Suprapubic skin (tissue), 4 donors: ENCODE data around the gene TTC28. TPM values are rescaled to one million over a fixed set of nuclear protein-coding genes. Genes with fewer than 3 reads are reported as not detected.
A peak's percentile ranks its signal among the peaks of the same experiment; 100 is the strongest.

Source experiments
- DNase-seq, 2 donors: peaks; one replicate each; pipeline ENCODE4 v3.0.0-alpha.2; 2019; ENCODE audit warnings: low spot score in 2 of 2
- H3K27ac ChIP-seq: fragments of 200-600 bp; sonication (generic); one replicate; pipeline ENCODE4 v1.5.1; 2019
- H3K27me3 ChIP-seq: fragments of 200-600 bp; sonication (generic); one replicate; pipeline ENCODE4 v1.5.1; 2019
- H3K36me3 ChIP-seq: fragments of 200-600 bp; sonication (generic); one replicate; pipeline ENCODE4 v1.5.1; 2019
- H3K4me1 ChIP-seq: fragments of 200-600 bp; sonication (generic); one replicate; pipeline ENCODE4 v1.5.1; 2019
- H3K4me3 ChIP-seq: fragments of 200-600 bp; sonication (generic); one replicate; pipeline ENCODE4 v1.5.1; 2019; ENCODE audit warnings: mild to moderate bottlenecking
- H3K9me3 ChIP-seq: fragments of 200-600 bp; sonication (generic); one replicate; pipeline ENCODE4 v1.5.1; 2019
- EP300 ChIP-seq: sonication (generic); formaldehyde crosslinking; IDR thresholded peaks from one replicate; pipeline ENCODE4 v1.6.1; 2017; ENCODE audit warnings: antibody characterized with exemption
- POLR2A ChIP-seq, 2 donors: fragments of 450-650 bp; IDR thresholded peaks; one replicate each; pipeline ENCODE4 v1.6.1; 2017; ENCODE audit warnings: antibody characterized with exemption in 2 of 2, mild to moderate bottlenecking in 2 of 2, moderate library complexity in 2 of 2
- POLR2AphosphoS5 ChIP-seq, 3 donors: sonication (generic); formaldehyde crosslinking; IDR thresholded peaks; one replicate each; pipeline ENCODE4 v1.6.1; 2017; ENCODE audit warnings: antibody characterized with exemption in 3 of 3
- WGBS: methylation state at CpG from one replicate; pipeline ENCODE4 v1.1.5; 2018; 5-methylcytosine and 5-hydroxymethylcytosine counted together
- total RNA-seq, 4 donors: library from RNA; depleted of rRNA; stranded (reverse); fragments of >200 nt; gene quantifications; one replicate each; pipeline ENCODE4 v1.1.0, GENCODE V29; 2016
- TF ChIP-seq, protein P1 (sequence below), 2 donors: fragments of 200-600 bp in 1 of 2; fragments of 450-650 bp in 1 of 2; sonication (generic) in 1 of 2; IDR thresholded peaks; one replicate each; pipeline ENCODE4 v1.5.1; 2016 to 2019; ENCODE audit warnings: antibody characterized with exemption in 2 of 2, mild to moderate bottlenecking in 1 of 2, moderate library complexity in 1 of 2

Gene TTC28
- total RNA-seq, 4 donors from 2014 or later, result 8.1 to 23.1 (median 11.7) TPM

GRCh38 chr22:28021116-28021997 lies 658.3 kb downstream of the TTC28 start:
- Histone ChIP-seq H3K9me3 (no peaks in the 10 kb centered on the region), H3K27me3 (no peaks in the 10 kb centered on the region), H3K4me3 (no peak overlapping the region), H3K36me3 (no peaks in the 10 kb centered on the region), H3K4me1 (peaks cover 35% of the 10 kb centered on the region), H3K27ac (no peak overlapping the region)
- TF ChIP-seq EP300 (no peak), POLR2A (IDR thresholded peaks at IDR 0.05) (no peak), POLR2AphosphoS5 (IDR thresholded peaks at IDR 0.05) (no peak)
- TF ChIP-seq, protein P1, sequence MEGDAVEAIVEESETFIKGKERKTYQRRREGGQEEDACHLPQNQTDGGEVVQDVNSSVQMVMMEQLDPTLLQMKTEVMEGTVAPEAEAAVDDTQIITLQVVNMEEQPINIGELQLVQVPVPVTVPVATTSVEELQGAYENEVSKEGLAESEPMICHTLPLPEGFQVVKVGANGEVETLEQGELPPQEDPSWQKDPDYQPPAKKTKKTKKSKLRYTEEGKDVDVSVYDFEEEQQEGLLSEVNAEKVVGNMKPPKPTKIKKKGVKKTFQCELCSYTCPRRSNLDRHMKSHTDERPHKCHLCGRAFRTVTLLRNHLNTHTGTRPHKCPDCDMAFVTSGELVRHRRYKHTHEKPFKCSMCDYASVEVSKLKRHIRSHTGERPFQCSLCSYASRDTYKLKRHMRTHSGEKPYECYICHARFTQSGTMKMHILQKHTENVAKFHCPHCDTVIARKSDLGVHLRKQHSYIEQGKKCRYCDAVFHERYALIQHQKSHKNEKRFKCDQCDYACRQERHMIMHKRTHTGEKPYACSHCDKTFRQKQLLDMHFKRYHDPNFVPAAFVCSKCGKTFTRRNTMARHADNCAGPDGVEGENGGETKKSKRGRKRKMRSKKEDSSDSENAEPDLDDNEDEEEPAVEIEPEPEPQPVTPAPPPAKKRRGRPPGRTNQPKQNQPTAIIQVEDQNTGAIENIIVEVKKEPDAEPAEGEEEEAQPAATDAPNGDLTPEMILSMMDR (IDR thresholded peaks at IDR 0.05), result no peak
- WGBS, result 91% methylated on average over 15 of the region's 15 CpGs
- DNase-seq, result peak; percentile 55 to 72

- Histone ChIP-seq H3K9me3 (no peaks in the 10 kb centered on the region), H3K4me1 (peaks cover 35% of the 10 kb centered on the region), H3K27me3 (no peaks in the 10 kb centered on the region), H3K4me3 (no peak overlapping the region), H3K27ac (no peak overlapping the region), H3K36me3 (no peaks in the 10 kb centered on the region)
- 45% methylated on average over 16 of the region's 20 CpGs for WGBS
- peak; percentile 82 to 89 for DNase-seq
- TF ChIP-seq POLR2AphosphoS5 (IDR thresholded peaks at IDR 0.05) (no peak), EP300 (no peak), POLR2A (IDR thresholded peaks at IDR 0.05) (no peak)
- TF ChIP-seq, protein P1 (IDR thresholded peaks at IDR 0.05), result peak; percentile 82 to 95
Observed at GRCh38 chr22:28019881-28020861, 659.5 kb downstream of the TTC28 start.

DNA sequence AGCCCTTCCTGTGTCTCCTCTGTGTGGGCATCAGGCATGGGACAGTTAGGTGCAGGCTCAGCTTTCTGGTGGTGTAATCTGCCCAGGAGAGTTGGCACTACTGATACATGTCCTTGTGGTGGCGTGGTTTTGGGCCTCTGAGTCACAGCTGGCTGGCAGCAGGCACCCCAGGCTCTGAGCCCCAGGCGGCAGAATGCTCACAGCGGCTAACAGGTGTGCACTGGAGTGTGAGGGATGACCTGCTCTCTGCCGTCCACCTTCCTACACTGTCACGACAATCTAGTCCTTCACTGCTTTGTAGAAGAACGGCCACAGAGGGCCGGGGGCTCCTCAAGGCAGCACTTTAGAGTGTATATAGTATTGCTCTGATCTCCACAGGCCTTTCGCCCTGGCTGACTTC lies 660.3 kb downstream of the TTC28 start:
- Histone ChIP-seq H3K4me3 (no peak overlapping the region), H3K4me1 (peaks cover 35% of the 10 kb centered on the region), H3K27ac (no peak overlapping the region), H3K27me3 (no peaks in the 10 kb centered on the region), H3K9me3 (no peaks in the 10 kb centered on the region), H3K36me3 (no peaks in the 10 kb centered on the region)
- no peak for TF ChIP-seq POLR2A (IDR thresholded peaks at IDR 0.05)
- no peak for TF ChIP-seq POLR2AphosphoS5 (IDR thresholded peaks at IDR 0.05)
- TF ChIP-seq, protein P1 (IDR thresholded peaks at IDR 0.05), result no peak
- no peak for TF ChIP-seq EP300
- DNase-seq, result peak; percentile 51 to 59
- 80% methylated on average over 2 of the region's 8 CpGs for WGBS

DNA sequence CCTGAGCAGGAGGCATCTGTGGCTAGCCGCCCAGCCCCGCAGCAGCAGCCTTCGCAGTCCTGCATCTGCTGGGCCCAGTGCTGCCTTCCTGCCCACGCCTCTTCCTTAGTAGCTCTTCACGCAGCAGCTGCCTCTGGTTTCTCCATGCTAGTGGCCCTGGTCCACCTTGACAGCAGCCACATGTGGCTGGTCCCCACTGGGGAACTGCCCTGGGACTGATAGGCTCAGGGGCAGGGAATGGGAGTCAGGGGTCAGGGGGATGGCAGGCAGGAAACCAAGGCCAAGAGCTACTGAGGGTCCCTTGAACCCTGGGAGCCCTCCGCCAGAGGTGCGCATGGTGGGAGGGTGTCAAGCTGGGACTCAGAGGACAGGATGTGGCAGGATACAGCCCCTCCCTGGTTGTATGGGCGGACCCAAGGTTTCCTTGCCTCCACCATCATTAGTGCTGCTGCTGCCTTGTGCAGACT lies 661.1 kb downstream of the TTC28 start:
- H3K27me3 ChIP-seq, result no peaks in the 10 kb centered on the region
- TF ChIP-seq, protein P1 (IDR thresholded peaks at IDR 0.05), result no peak
- TF ChIP-seq EP300 (no peak), POLR2A (IDR thresholded peaks at IDR 0.05) (no peak), POLR2AphosphoS5 (IDR thresholded peaks at IDR 0.05) (no peak)
- peaks cover 44% of the 10 kb centered on the region for H3K4me1 ChIP-seq
- 91% methylated on average over 8 of the region's 8 CpGs for WGBS
- DNase-seq, result peak; percentile 40 to 76
- H3K4me3 ChIP-seq, result no peak overlapping the region
- H3K9me3 ChIP-seq, result no peaks in the 10 kb centered on the region
- no peak overlapping the region for H3K27ac ChIP-seq
- peaks cover 8% of the 10 kb centered on the region for H3K36me3 ChIP-seq
